CD4-positive, alpha-beta T cell treated with Interleukin-1 beta for 1 hour (primary cell): ENCODE results near the gene ZC3H12D.
"Not testable (repeated sequence)": the region's sequence is repeated elsewhere in the genome, so short reads cannot be mapped to it uniquely, and the experiment has no call there.

Experiments
- DNase-seq, 2 donors: peaks; one replicate each; pipeline ENCODE4 v3.0.0-alpha.2; 2020 to 2022

Gene ZC3H12D

GRCh38 chr6:149483334-149483725 is 1.5 kb downstream of the ZC3H12D start:
- peak in 1 of 2 donors; percentile 42 for DNase-seq

DNA sequence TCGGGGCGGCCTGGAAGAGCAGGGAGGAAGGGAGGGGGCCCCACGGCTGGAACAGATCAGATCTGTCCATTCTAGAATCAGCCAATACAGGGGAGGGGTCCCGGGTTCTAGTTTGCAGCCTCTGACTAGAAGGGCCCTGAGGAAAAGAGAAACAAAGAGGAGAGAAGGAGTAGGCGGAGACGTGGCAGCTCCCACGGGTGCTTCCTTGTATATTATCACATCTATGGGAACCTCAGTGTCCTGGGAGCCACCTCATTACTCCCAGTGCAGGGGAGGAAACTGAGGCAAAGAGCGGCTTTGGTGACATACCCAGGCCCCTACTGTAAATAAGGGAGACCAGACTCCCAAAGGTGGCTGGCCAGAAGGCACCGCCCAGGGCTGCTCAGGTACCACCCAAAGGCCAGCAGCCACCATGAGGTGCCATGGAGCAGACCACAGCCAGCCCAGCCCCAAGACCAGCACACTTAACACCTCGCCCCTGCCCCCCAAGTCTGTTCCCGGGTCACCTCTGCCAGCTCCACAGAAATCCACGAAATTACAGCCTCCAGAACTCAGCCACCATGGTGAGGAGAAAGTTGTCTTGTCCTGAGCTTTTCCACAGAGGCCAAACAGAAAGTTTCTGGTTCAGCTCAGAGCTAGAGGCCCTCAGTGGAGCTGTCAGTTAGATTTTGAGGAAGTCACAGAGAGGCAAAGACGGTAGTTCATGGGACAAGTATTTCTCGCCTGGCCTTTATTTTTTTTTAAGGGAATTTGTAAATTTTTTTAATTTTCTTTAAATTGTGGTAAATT is 2.1 kb downstream of the ZC3H12D start:
- DNase-seq, result peak; percentile 26 to 53

DNA sequence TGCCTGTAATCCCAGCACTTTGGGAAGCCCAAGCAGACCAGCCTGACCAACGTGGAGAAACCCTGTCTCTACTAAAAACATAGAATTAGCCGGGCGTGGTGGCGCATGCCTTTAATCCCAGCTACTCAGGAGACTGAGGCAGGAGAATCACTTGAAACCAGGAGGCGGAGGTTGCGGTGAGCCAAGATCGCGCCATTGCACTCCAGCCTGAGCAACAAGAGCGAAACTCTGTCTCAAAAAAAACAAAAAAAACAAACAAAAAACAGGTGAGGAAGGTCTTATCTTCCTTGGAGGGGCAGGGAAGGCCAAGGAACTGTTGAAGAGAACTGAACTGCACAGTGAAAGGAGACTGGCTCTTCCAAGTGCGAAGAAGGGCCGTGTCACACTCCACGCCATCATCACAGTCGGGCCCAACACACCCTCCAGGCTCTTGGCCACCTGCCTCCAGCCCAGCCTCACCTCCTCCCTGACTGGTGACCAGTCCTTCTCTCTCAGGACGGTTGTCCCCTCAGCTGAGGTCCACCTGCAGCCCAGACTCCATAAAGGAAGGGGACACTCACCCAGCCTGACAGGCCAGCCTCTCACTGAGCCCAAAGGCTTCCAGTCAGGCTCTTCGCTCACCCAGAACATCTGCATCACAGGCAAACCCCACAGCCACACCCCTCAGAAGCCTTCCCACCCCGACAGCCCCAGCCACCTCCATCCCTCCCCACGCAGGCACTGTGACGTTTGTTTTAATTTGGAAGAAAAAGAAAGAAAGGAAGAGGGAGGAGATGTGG is 4.1 kb downstream of the ZC3H12D start:
- DNase-seq, result peak; percentile 73 to 80

GRCh38 chr6:149478631-149479314 is 6.0 kb downstream of the ZC3H12D start:
- no peak for DNase-seq

DNA sequence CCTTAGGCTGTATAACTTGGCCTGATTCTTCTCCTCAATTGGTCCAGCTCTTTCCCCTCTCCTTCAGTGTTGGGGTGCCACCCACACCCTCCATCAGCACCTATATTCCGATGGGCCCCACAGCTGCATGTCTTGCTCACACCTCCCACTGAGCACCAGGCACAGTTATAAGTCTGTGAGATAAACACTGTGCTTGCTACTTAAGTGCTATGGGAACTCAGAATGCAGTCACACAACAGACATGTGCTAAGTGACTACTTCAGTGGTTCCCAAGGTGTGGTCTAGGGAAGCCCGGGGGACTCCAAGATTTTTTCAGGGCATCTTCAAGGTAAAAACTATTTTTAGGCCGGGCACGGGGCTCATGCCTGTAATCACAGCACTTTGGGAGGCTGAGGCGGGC is 7.3 kb downstream of the ZC3H12D start:
- DNase-seq, result no peak

GRCh38 chr6:149476789-149477455 is 7.9 kb downstream of the ZC3H12D start:
- DNase-seq, result no peak

GRCh38 chr6:149474108-149474935 is 10.5 kb downstream of the ZC3H12D start:
- DNase-seq, result no peak

DNA sequence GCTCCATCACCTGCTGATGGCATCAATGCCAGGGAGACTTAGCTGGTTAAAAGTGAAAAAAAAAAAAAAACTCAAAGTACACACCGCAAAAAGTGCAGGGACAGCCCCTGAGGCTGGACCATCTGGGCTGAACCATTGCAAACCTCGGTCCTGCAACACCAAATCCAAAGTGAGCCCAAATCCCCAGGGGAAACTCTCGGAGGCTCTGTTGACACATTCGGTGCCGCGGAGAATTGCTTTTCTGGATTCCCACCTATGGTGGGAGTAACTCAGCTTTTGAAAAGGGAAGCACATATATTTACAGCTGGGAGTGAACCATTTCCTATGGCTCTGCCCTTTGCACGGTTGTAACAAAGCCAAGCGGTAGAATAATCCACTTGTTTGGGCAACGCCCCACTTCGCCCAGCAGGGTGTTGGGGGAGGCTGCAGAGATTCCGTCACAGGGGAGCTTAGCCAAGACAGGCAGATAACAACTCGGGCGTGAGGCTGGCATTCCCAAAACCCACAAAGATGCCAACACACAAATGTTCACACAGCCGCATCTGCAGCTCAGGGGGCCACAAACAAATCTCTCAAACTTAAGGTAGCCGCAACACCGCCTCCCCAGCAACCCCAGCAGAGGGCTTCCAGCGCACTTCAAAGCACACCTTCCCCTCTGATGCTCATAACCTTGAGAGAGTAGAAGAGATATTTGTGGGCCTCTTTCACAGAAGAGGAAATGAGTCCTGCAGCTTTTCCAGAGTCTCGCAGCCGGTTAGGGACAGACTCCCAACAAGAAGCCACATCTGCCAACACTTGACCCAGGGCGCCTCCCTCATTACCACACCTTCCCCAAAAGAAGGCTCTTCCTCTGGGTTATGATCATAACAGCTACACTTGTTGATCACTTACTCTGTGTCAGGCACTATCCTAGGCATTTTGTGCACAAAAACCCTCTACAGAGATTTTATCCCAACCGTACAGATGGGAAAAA is 11.4 kb downstream of the ZC3H12D start:
- peak in 1 of 2 donors; percentile 35 for DNase-seq

DNA sequence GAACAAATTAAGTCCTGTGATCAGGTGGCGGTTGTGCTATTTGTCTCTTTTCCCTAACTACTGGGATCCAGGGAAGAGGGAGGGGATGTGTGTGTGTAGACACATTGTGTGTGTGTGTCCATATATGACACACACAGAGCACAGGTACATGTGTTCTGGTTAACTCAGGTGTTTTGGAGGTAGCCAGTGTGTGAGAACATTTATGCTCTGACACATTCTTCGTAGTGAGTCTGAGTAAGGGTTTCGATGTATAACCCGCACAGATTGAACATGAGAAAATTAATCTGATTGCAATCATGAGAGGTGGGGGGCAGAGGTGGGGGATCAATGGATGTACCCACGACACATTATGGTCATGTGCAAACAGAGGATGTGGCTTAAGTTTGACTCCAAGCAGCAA is 12.6 kb downstream of the ZC3H12D start:
- DNase-seq, result no peak

DNA sequence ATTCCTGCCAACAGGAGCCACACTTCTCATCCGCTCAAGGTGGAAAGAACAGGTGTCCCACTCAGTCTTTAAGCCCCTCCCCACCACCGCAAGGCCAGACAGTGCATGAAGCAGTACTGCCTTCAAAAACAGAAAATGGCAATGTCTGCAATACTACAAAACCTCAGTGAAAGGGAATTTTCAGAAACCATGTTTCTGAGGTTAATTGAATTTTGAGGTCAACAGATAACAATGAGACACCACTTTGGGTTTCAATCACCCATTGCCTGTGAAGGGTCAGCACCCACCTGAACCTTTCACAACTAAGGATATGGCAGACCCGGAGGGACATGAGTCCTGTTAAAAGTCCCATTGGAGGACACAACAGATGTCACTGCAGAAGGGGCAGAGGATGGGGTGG is 13.0 kb downstream of the ZC3H12D start:
- peak in 1 of 2 donors; percentile 39 for DNase-seq

DNA sequence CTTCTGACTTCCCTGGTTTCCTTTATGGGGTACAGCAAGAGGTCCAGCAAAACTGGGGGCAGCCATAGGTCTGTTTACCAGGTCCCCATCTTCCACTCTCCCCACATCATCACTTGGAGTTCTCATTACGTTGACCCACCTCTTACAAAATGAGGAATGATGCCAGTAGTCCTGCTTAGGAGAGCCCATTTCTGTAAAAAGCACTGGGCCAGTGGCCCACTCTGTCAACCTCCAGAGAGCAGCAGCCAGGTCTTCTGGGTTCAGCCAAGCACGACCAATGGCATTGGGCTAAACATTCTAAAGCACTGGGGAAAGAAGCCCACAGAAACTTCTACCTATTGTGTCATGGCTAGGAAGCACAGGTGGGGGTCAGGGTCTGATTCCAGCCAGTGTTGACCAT is 13.9 kb downstream of the ZC3H12D start:
- no peak for DNase-seq

DNA sequence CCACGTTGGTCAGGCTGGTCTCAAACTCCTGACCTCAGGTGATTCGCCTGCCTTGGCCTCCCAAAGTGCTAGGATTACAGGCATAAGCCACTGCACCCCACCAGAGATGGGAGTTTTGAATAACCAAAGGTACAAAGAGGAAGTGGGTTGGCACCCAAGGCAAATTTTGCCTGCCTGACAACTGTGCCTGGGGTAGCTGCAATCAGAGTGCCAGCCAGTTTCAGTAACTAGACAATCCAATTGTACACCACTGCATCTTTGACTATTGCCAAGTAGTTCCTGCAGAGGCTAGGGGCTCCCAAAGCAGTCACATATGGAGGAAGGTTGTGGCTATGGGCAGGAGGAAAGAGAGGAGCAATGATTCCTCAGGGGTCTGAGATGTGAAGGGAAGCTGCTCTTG is 16.6 kb downstream of the ZC3H12D start:
- peak in 1 of 2 donors; percentile 32 for DNase-seq

GRCh38 chr6:149467265-149467664 is 17.5 kb downstream of the ZC3H12D start:
- no peak for DNase-seq

DNA sequence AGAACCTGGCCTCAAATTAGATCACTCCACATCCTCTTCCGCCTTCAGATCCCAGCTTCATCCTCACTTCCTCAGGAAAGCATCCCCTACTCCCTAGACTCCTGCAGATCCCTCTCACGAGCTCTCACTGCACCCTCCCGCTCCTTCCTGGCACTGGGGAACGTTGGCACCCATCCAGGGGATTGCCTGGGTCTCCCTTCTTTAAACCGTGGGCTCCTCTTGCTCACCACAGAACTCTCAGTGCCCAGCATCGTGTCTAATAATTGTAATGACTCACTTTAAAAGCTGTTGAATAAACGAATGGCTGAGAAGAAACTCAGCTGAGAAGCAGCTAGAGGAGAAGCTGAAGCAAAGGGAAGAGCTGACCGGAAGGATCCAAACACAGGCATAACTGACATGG is 20.4 kb downstream of the ZC3H12D start:
- no peak for DNase-seq

DNA sequence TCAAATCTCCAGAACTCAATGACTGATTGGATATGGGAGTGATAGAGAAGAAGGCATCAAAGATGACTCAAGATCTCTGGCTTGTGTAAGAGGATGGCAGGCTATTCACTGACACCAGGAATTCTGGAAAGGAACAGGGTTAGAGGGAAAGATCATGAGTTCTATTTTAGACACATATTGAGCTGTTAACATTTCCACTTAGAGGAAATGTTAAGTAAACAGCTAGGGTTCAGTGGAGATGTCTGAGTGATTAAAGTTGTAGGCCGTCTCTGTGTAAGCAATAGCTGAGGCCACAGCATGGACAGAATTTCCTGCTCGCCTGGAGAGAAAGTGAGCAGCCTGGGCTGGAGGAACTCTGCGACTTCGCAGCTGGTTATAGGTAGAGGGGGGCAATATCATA is 21.0 kb downstream of the ZC3H12D start:
- no peak for DNase-seq

DNA sequence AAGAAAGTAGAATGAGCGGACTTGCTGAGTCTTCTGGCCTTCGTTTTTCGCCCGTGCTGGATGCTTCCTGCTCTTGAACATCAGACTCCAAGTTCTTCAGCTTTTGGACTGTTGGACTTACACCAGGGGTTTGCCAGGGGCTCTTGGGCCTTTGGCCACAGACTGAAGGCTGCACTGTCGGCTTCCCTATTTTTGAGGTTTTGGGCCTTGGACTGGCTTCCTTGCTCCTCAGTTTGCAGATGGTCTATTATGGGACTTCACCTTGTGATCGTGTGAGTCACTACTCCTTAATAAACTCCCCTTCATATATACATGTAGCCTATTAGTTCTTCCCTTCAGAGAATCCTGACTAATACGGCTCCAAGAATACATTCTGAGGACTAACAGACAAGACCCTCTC is 22.1 kb downstream of the ZC3H12D start:
- DNase-seq, result not testable (repeated sequence)

- no peak for DNase-seq
Measured at GRCh38 chr6:149461670-149462069, 23.1 kb downstream of the ZC3H12D start.

- DNase-seq, result not testable (repeated sequence)
Measured at GRCh38 chr6:149460249-149460648, 24.6 kb downstream of the ZC3H12D start.

- no peak for DNase-seq
Measured at GRCh38 chr6:149459761-149460160, 25.1 kb downstream of the ZC3H12D start.

GRCh38 chr6:149458806-149459205 is 26.0 kb downstream of the ZC3H12D start:
- no peak for DNase-seq

- no peak for DNase-seq
Measured at GRCh38 chr6:149458196-149458595, 26.6 kb downstream of the ZC3H12D start.
